Erythroblast (primary cell): ENCODE results near the gene GNAQ.

Experiments
- GATA1 ChIP-seq: IDR thresholded peaks from 2 replicates; pipeline ENCODE4 v1.6.1; 2011; ENCODE audit warnings: low read depth, mild to moderate bottlenecking, control low read depth, low read length, moderate library complexity
- POLR2A ChIP-seq: IDR thresholded peaks from 2 replicates; pipeline ENCODE4 v1.6.1; 2011; ENCODE audit warnings: mild to moderate bottlenecking, low read length

GRCh38 chr9:77735494-77735893 is 296.1 kb downstream of the GNAQ start:
- no peak for TF ChIP-seq POLR2A
- TF ChIP-seq GATA1: no peak
